Stimulated activated CD8-positive, alpha-beta memory T cell treated with anti-CD3 and anti-CD28 coated beads, Interleukin-2, amount 100 ng/mL, for 48 hours (primary cell): ENCODE measurements around the gene LRFN4.
"Not testable (repeated sequence)": the region's sequence is repeated elsewhere in the genome, so short reads cannot be mapped to it uniquely, and the experiment has no call there.

Experiments used
- DNase-seq, 2 donors: peaks; one replicate each; pipeline ENCODE4 v3.0.0-alpha.2; 2020; ENCODE audit warnings: low read depth in 2 of 2

LRFN4 gene

GRCh38 chr11:66856496-66857233, at the start of gene LRFN4:
LRFN4 (plus strand) TSS chr11:66857064; CDS start chr11:66857745, 681 bp downstream.
- DNase-seq = peak in 1 of 2 donors; percentile 44

- DNase-seq = no peak
These were observed 47.3 kb upstream of the LRFN4 start for GRCh38 chr11:66809592-66809991.

GRCh38 chr11:66810576-66811185, 46.2 kb upstream of the LRFN4 start:
- DNase-seq = no peak

- DNase-seq = no peak
These were observed 42.2 kb upstream of the LRFN4 start for GRCh38 chr11:66814678-66815077.

GRCh38 chr11:66815646-66816045, 41.2 kb upstream of the LRFN4 start:
- no peak for DNase-seq

- DNase-seq = no peak
These were observed 38.5 kb upstream of the LRFN4 start for GRCh38 chr11:66818231-66818955.

- no peak for DNase-seq
These were observed 36.5 kb upstream of the LRFN4 start for GRCh38 chr11:66820381-66820780.

GRCh38 chr11:66820901-66821300, 36.0 kb upstream of the LRFN4 start:
- DNase-seq = no peak

GRCh38 chr11:66823700-66824099, 33.2 kb upstream of the LRFN4 start:
- no peak for DNase-seq

- not testable (repeated sequence) for DNase-seq
These were observed 32.3 kb upstream of the LRFN4 start for GRCh38 chr11:66824573-66824972.

- DNase-seq = no peak
These were observed 22.4 kb upstream of the LRFN4 start for GRCh38 chr11:66834539-66834845.

- DNase-seq = no peak
These were observed 21.9 kb upstream of the LRFN4 start for GRCh38 chr11:66834943-66835342.

- DNase-seq = no peak
These were observed 21.0 kb upstream of the LRFN4 start for GRCh38 chr11:66835768-66836405.

- no peak for DNase-seq
These were observed 16.4 kb upstream of the LRFN4 start for GRCh38 chr11:66840317-66841091.

- no peak for DNase-seq
These were observed 15.0 kb upstream of the LRFN4 start for GRCh38 chr11:66841861-66842260.

GRCh38 chr11:66842501-66842895, 14.4 kb upstream of the LRFN4 start:
- no peak for DNase-seq

- DNase-seq = peak; percentile 86 to 88
These were observed 13.7 kb upstream of the LRFN4 start, which contains the start of gene RCE1 for GRCh38 chr11:66842896-66843775. RCE1 (plus strand) TSS chr11:66843441; CDS start chr11:66843456, 15 bp downstream.

GRCh38 chr11:66843776-66844495, 12.9 kb upstream of the LRFN4 start:
- no peak for DNase-seq

- DNase-seq = no peak
These were observed 12.2 kb upstream of the LRFN4 start for GRCh38 chr11:66844496-66845142.
